Fibroblast of lung (primary cell): ENCODE data around the gene INHBC. TPM values are rescaled to one million over a fixed set of nuclear protein-coding genes. Genes with fewer than 3 reads are reported as not detected.

Experiments used
- DNase-seq, 2 donors: peaks; one replicate each; pipeline versions ENCODE4 v3.0.0 to v3.0.0-alpha.2; 2010; ENCODE audit warnings: low read depth in 2 of 2
- H2AFZ ChIP-seq: 2 replicates; pipeline ENCODE4 v1.5.1; 2012; ENCODE audit warnings: low read length, control low read depth, inconsistent platforms
- H3K27ac ChIP-seq: 2 replicates; pipeline ENCODE4 v1.5.1; 2011; ENCODE audit warnings: low read length, control low read depth; ENCODE audit not compliant: insufficient read depth
- H3K27me3 ChIP-seq: 2 replicates; pipeline ENCODE4 v1.5.1; 2011; ENCODE audit warnings: mild to moderate bottlenecking, low read length; ENCODE audit not compliant: control insufficient read depth, insufficient read depth
- H3K36me3 ChIP-seq: 2 replicates; pipeline ENCODE4 v1.5.1; 2011; ENCODE audit warnings: low read length; ENCODE audit not compliant: control insufficient read depth, insufficient read depth
- H3K4me1 ChIP-seq: 2 replicates; pipeline ENCODE4 v1.5.1; 2011; ENCODE audit warnings: low read length; ENCODE audit not compliant: control insufficient read depth, insufficient read depth; ENCODE audit errors: extremely low read depth
- H3K4me2 ChIP-seq: 2 replicates; pipeline ENCODE4 v1.5.1; 2011; ENCODE audit warnings: low read length, control low read depth; ENCODE audit not compliant: insufficient read depth; ENCODE audit errors: extremely low read depth
- H3K4me3 ChIP-seq, 4 experiments: fragments of 200-600 bp in 1 of 4; sonication (generic) in 1 of 4; replicated peaks in 1 of 4; 2 replicates each; pipeline ENCODE4 v1.5.1; 2011 to 2016; ENCODE audit warnings: low read length in 4 of 4, low read depth in 3 of 4, mild to moderate bottlenecking in 3 of 4, control low read depth in 2 of 4, inconsistent platforms in 1 of 4, mixed read lengths in 1 of 4; ENCODE audit not compliant: insufficient read depth in 1 of 4; ENCODE audit errors: control extremely low read depth in 1 of 4
- H3K79me2 ChIP-seq: 2 replicates; pipeline ENCODE4 v1.5.1; 2012; ENCODE audit warnings: mild to moderate bottlenecking, low read length, inconsistent platforms; ENCODE audit not compliant: control insufficient read depth, insufficient read depth
- H3K9ac ChIP-seq: 2 replicates; pipeline ENCODE4 v1.5.1; 2011; ENCODE audit warnings: mild to moderate bottlenecking, low read length, control low read depth; ENCODE audit not compliant: insufficient read depth
- H3K9me3 ChIP-seq: 2 replicates; pipeline ENCODE4 v1.5.1; 2012; ENCODE audit warnings: low read depth, low read length; ENCODE audit not compliant: control insufficient read depth, insufficient read depth
- H4K20me1 ChIP-seq: 2 replicates; pipeline ENCODE4 v1.5.1; 2011; ENCODE audit warnings: low read length; ENCODE audit not compliant: control insufficient read depth, insufficient read depth; ENCODE audit errors: extremely low read depth
- CTCF ChIP-seq, 2 donors: IDR thresholded peaks in 1 of 2; conservative IDR thresholded peaks in 1 of 2; 1 replicate in 1 of 2; 2 replicates in 1 of 2; pipeline ENCODE4 v1.5.1; 2011 to 2012; ENCODE audit warnings: low read length in 2 of 2, control low read depth in 1 of 2, inconsistent platforms in 1 of 2, low read depth in 1 of 2, mild to moderate bottlenecking in 1 of 2
- EZH2 ChIP-seq: IDR thresholded peaks from 2 replicates; pipeline ENCODE4 v1.5.1; 2012; ENCODE audit warnings: low read length, control low read depth, mild to moderate bottlenecking; ENCODE audit errors: missing control alignments
- polyA plus RNA-seq, 2 donors: library from polyadenylated mRNA; depleted of rRNA in 1 of 2; stranded (reverse) in 1 of 2; unstranded in 1 of 2; fragments of >200 nt; gene quantifications; 2 replicates each; pipeline ENCODE4 v1.2.1, GENCODE V29; 2011 to 2012; ENCODE audit warnings: missing spikeins in 1 of 2
- total RNA-seq: library from RNA; depleted of rRNA; stranded (reverse); fragments of >200 nt; gene quantifications from 2 replicates; pipeline ENCODE4 v1.2.1, GENCODE V29; 2014

INHBC gene
- total and polyA plus RNA-seq, 2 donors (not counting 1 experiment from before 2014, with no cell fraction given): 0.05 TPM; not detected in 1

GRCh38 chr12:57464569-57464968 is 30.0 kb downstream of the INHBC start:
- Histone ChIP-seq H3K27ac (no peak overlapping the region), H3K9me3 (no peaks in the 10 kb centered on the region), H3K4me1 (peaks cover 2% of the 10 kb centered on the region), H3K4me3 (no peak overlapping the region), H4K20me1 (no peaks in the 10 kb centered on the region), H3K9ac (no peak overlapping the region), H3K79me2 (no peaks in the 10 kb centered on the region), H3K4me2 (no peak overlapping the region), H3K27me3 (peaks cover 12% of the 10 kb centered on the region), H2AFZ (no peak overlapping the region), H3K36me3 (no peaks in the 10 kb centered on the region)
- TF ChIP-seq CTCF (conservative IDR thresholded peaks at IDR 0.05 in 1 of 2, IDR thresholded peaks at IDR 0.05 in 1 of 2; ENCODE audit: low read depth in 1 of 2, low read length in 2 of 2) (no peak), EZH2 (no peak)
- DNase-seq: no peak

GRCh38 chr12:57465030-57465746 is 30.6 kb downstream of the INHBC start:
- Histone ChIP-seq H3K79me2 (no peaks in the 10 kb centered on the region), H2AFZ (no peak overlapping the region), H4K20me1 (no peaks in the 10 kb centered on the region), H3K9ac (no peak overlapping the region), H3K4me1 (peaks cover 2% of the 10 kb centered on the region), H3K4me3 (no peak overlapping the region), H3K27me3 (peaks cover 12% of the 10 kb centered on the region), H3K9me3 (no peaks in the 10 kb centered on the region), H3K27ac (no peak overlapping the region), H3K36me3 (no peaks in the 10 kb centered on the region), H3K4me2 (no peak overlapping the region)
- no peak for DNase-seq
- TF ChIP-seq EZH2: no peak
- TF ChIP-seq CTCF (conservative IDR thresholded peaks at IDR 0.05 in 1 of 2, IDR thresholded peaks at IDR 0.05 in 1 of 2; ENCODE audit: low read depth in 1 of 2, low read length in 2 of 2): no peak

GRCh38 chr12:57465747-57466505 is 31.3 kb downstream of the INHBC start:
- no peak for DNase-seq
- Histone ChIP-seq H3K27me3 (peaks cover 12% of the 10 kb centered on the region), H3K4me1 (no peaks in the 10 kb centered on the region), H3K9ac (no peak overlapping the region), H3K27ac (no peak overlapping the region), H4K20me1 (no peaks in the 10 kb centered on the region), H3K9me3 (no peaks in the 10 kb centered on the region), H2AFZ (no peak overlapping the region), H3K4me3 (no peak overlapping the region), H3K4me2 (no peak overlapping the region), H3K79me2 (no peaks in the 10 kb centered on the region), H3K36me3 (no peaks in the 10 kb centered on the region)
- TF ChIP-seq EZH2 (no peak), CTCF (conservative IDR thresholded peaks at IDR 0.05 in 1 of 2, IDR thresholded peaks at IDR 0.05 in 1 of 2; ENCODE audit: low read depth in 1 of 2, low read length in 2 of 2) (no peak)
